Measurements from ENCODE around the gene SNW1. TPM values are rescaled to one million over a fixed set of nuclear protein-coding genes. Genes with fewer than 3 reads are reported as not detected.
"Not testable (repeated sequence)": the region's sequence is repeated elsewhere in the genome, so short reads cannot be mapped to it uniquely, and the experiment has no call there.

The SNW1 gene
- total RNA-seq, 2 donors from 2014 or later: 23.1 to 40.9 TPM

DNA sequence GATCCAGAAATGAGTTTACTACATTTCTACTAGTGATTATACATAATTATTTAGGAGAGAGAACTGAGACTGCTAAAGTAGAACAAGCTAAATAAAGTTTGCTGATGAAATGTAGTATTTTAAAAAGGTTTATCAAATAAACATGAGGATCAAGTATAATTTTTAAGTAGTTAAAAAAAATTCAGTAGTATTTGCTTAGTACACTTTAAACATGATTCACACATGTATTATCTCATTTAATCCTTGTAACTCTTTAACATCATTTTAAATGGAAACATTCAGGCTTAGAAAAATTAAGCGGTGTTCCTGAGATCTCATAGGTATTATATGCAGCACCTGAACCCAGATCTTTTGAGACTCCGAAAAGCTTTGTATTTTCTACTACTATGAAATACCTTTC, 8.7 kb downstream of the SNW1 start:
- TF ChIP-seq POLR2A (IDR thresholded peaks at IDR 0.05): no peak
- no peak for TF ChIP-seq CTCF (IDR thresholded peaks at IDR 0.05)
- no peaks in the 10 kb centered on the region for H3K27me3 ChIP-seq
- ATAC-seq: no peak
- peaks cover 8 to 31% of the 10 kb centered on the region in 2 donors for H3K36me3 ChIP-seq (replicated peaks in 1 of 2; ENCODE audit: insufficient read depth in 1 of 2, low read depth in 2 of 2)
- DNase-seq: no peak
- H3K27ac ChIP-seq: no peak overlapping the region
- WGBS, 2 donors: 94 to 95% methylated on average over 2 of the region's 2 CpGs
- intact Hi-C loops (cut with DNase I): no loop called here
- H3K9me3 ChIP-seq: no peaks in the 10 kb centered on the region
- H3K4me3 ChIP-seq: no peak overlapping the region
- no peaks in the 10 kb centered on the region for H3K4me1 ChIP-seq

- H3K27ac ChIP-seq; H3K9me3 ChIP-seq; H3K4me1 ChIP-seq; ATAC-seq; intact Hi-C loops (cut with DNase I); H3K27me3 ChIP-seq; DNase-seq; H3K4me3 ChIP-seq: not testable (repeated sequence)
- WGBS, 2 donors: 96 to 99% methylated on average over 12 to 16 of the region's 33 CpGs
- peaks cover 8 to 31% of the 10 kb centered on the region in 2 donors for H3K36me3 ChIP-seq (replicated peaks in 1 of 2; ENCODE audit: insufficient read depth in 1 of 2, low read depth in 2 of 2)
Measured at GRCh38 chr14:77747425-77747824, 13.5 kb downstream of the SNW1 start.

DNA sequence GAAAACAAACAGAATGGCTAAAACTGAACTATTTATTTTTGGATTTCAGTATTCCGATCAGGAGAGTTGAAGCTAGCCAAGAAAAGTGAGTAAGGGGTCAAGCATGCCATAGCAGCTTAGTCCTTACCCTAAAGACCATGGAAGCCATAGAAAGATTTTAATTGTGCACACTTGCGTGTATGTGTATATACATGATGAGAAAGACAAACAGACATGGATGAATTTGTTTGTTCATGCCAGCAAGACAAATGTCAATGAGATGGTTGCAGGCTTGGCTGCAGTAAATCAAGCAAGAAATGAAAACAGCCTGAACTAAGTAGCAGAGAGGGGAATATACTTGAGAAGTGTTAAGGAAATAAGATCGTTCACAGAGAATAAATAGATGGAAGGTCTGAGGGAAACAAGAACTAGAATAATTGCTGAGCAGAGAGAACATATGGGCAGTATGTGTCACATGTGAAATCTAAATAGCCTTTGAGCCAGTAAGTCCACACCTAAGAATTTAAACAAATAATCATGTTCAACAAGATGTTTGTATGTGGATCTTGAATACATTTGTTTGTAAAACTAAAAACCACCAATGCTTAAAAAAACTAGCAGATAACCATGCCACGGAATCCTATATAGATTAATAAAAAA, 14.8 kb downstream of the SNW1 start:
- TF ChIP-seq CTCF (IDR thresholded peaks at IDR 0.05) (no peak), POLR2A (IDR thresholded peaks at IDR 0.05) (no peak)
- H3K9me3 ChIP-seq: no peaks in the 10 kb centered on the region
- intact Hi-C loops (cut with DNase I): no loop called here
- H3K36me3 ChIP-seq (replicated peaks in 1 of 2; ENCODE audit: insufficient read depth in 1 of 2, low read depth in 2 of 2): peaks cover 8 to 28% of the 10 kb centered on the region in 2 donors
- DNase-seq (no peak), ATAC-seq (no peak)
- no peaks in the 10 kb centered on the region for H3K27me3 ChIP-seq
- no peak overlapping the region for H3K27ac ChIP-seq
- no peak overlapping the region for H3K4me3 ChIP-seq
- no peaks in the 10 kb centered on the region for H3K4me1 ChIP-seq
- 64 to 80% methylated on average over 4 of the region's 4 CpGs for WGBS, 2 donors

GRCh38 chr14:77741438-77741837, 19.5 kb downstream of the SNW1 start:
- H3K36me3 ChIP-seq (replicated peaks in 1 of 2; ENCODE audit: insufficient read depth in 1 of 2, low read depth in 2 of 2): peaks cover 0 to 18% of the 10 kb centered on the region in 2 donors
- H3K4me3 ChIP-seq: no peak overlapping the region
- intact Hi-C loops (cut with DNase I): no loop called here
- ATAC-seq: no peak
- WGBS, 2 donors: 58 to 71% methylated on average over 2 of the region's 2 CpGs
- no peaks in the 10 kb centered on the region for H3K27me3 ChIP-seq
- no peak for TF ChIP-seq CTCF (IDR thresholded peaks at IDR 0.05)
- TF ChIP-seq POLR2A (IDR thresholded peaks at IDR 0.05): no peak
- DNase-seq: no peak
- no peak overlapping the region for H3K27ac ChIP-seq
- no peaks in the 10 kb centered on the region for H3K9me3 ChIP-seq
- H3K4me1 ChIP-seq: peaks cover 13% of the 10 kb centered on the region

- WGBS, 2 donors: 36 to 54% methylated on average over 7 of the region's 7 CpGs
- peak overlapping the region in 1 of 4 donors; percentile 1 for H3K27ac ChIP-seq
Measured at GRCh38 chr14:77738559-77739250, 22.3 kb downstream of the SNW1 start.

More at GRCh38 chr14:77738559-77739250, 22.3 kb downstream of the SNW1 start:
- H3K9me3 ChIP-seq: no peaks in the 10 kb centered on the region
- intact Hi-C loops (cut with DNase I): no loop called here
- no peak for TF ChIP-seq POLR2A (IDR thresholded peaks at IDR 0.05)
- no peak for TF ChIP-seq CTCF (IDR thresholded peaks at IDR 0.05)
- no peaks in the 10 kb centered on the region for H3K27me3 ChIP-seq
- H3K36me3 ChIP-seq (replicated peaks in 1 of 2; ENCODE audit: insufficient read depth in 1 of 2, low read depth in 2 of 2): peaks cover 19 to 37% of the 10 kb centered on the region in 2 donors
- DNase-seq: peak; percentile 28 to 51 (median 37)
- H3K4me3 ChIP-seq: no peak overlapping the region
- no peak for ATAC-seq
- peaks cover 13% of the 10 kb centered on the region for H3K4me1 ChIP-seq
